Measurements from ENCODE around the gene LMF2.

Gene LMF2

GRCh38 chr22:50464451-50464850 is 43.1 kb downstream of the LMF2 start:
- TF ChIP-seq, protein P1, sequence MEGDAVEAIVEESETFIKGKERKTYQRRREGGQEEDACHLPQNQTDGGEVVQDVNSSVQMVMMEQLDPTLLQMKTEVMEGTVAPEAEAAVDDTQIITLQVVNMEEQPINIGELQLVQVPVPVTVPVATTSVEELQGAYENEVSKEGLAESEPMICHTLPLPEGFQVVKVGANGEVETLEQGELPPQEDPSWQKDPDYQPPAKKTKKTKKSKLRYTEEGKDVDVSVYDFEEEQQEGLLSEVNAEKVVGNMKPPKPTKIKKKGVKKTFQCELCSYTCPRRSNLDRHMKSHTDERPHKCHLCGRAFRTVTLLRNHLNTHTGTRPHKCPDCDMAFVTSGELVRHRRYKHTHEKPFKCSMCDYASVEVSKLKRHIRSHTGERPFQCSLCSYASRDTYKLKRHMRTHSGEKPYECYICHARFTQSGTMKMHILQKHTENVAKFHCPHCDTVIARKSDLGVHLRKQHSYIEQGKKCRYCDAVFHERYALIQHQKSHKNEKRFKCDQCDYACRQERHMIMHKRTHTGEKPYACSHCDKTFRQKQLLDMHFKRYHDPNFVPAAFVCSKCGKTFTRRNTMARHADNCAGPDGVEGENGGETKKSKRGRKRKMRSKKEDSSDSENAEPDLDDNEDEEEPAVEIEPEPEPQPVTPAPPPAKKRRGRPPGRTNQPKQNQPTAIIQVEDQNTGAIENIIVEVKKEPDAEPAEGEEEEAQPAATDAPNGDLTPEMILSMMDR (IDR thresholded peaks at IDR 0.05) = no peak

GRCh38 chr22:50463188-50463900 is 44.2 kb downstream of the LMF2 start:
- Histone ChIP-seq H3K4me3 (no peak overlapping the region), H3K27ac (no peak overlapping the region)
- DNase-seq (ENCODE audit: low spot score) = no peak
- TF ChIP-seq, protein P1 (IDR thresholded peaks at IDR 0.05) = no peak

More at GRCh38 chr22:50464451-50464850, 43.1 kb downstream of the LMF2 start:
- Histone ChIP-seq H3K4me3 (no peak overlapping the region), H3K27ac (no peak overlapping the region)
- no peak for DNase-seq (ENCODE audit: low spot score)

DNA sequence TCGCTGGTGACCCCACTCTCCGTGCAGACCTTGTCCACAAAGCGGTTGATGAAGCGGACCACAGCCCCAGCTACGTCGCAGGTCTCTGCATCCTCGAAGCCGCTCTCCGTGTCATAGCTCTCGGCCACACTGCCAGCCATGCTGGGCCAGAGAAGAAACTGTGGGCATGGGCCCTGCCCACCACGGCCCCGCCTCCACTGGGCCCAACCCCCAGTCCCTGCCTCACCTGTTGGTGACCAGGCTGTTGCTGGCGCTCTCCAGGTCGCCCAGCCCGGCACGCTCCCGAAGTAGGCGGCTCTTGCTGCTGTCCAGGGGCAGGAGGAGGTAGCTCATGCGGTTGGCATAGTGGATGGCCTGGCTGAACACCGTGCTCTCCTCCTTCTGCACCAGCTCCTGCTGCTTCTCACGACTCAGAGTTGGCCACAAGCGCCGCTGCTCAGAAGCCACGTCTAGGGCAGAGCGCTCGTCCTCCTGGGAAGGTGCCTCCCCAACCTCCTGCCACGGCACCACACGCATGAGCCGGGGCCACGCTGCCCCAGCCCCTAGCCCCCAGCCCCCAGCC is 45.4 kb downstream of the LMF2 start:
- Histone ChIP-seq H3K27ac (no peak overlapping the region), H3K4me3 (no peak overlapping the region)
- TF ChIP-seq, protein P1 (IDR thresholded peaks at IDR 0.05) = no peak
- no peak for DNase-seq (ENCODE audit: low spot score)

DNA sequence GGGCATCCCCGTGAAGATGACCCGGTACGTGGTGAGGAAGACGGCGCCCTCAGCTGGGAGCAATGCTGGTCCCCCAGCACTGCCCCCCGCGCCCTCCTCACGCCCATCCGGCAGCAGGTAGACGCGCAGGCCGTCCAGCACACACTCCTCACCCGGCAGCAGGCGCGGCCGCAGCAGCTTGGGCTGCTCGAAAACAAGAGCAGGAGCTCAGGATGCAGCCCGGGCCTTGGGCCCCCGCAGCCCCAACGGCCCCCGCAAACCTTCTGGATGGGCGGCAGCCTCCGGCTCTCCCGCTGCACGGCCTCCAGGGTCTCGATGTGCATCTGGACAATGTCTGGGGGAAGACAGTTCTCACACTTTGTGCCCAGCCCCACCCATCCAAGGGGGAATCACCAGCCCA is 46.0 kb downstream of the LMF2 start:
- H3K27ac ChIP-seq = no peak overlapping the region

GRCh38 chr22:50460938-50461337 is 46.6 kb downstream of the LMF2 start:
- Histone ChIP-seq H3K27ac (no peak overlapping the region), H3K4me3 (no peak overlapping the region)
- DNase-seq (ENCODE audit: low spot score) = no peak
- TF ChIP-seq, protein P1 (IDR thresholded peaks at IDR 0.05) = no peak

More for the DNA sequence above, 46.0 kb downstream of the LMF2 start:
- no peak for DNase-seq (ENCODE audit: low spot score)
- H3K4me3 ChIP-seq = no peak overlapping the region
- TF ChIP-seq, protein P1 (IDR thresholded peaks at IDR 0.05) = no peak

- no peak overlapping the region for H3K27ac ChIP-seq
- H3K4me3 ChIP-seq = no peak overlapping the region
- TF ChIP-seq, protein P1 (IDR thresholded peaks at IDR 0.05) = no peak
- no peak for DNase-seq (ENCODE audit: low spot score)
Measured at GRCh38 chr22:50459496-50460140, 47.9 kb downstream of the LMF2 start.

All from coronary artery (tissue), 2 donors.